BLaER1 (cell line): ENCODE results near the gene SMAP1.
A peak's percentile ranks its signal among the peaks of the same experiment; 100 is the strongest.

Source experiments
- H3K27ac ChIP-seq: shearing (Covaris generic); formaldehyde crosslinking; 2 replicates; pipeline ENCODE4 v1.8.1; 2022
- H3K27me3 ChIP-seq: shearing (Covaris generic); formaldehyde crosslinking; 2 replicates; pipeline ENCODE4 v1.8.1; 2022
- H3K36me3 ChIP-seq: shearing (Covaris generic); formaldehyde crosslinking; 2 replicates; pipeline ENCODE4 v1.8.1; 2022
- H3K4me1 ChIP-seq: shearing (Covaris generic); formaldehyde crosslinking; 2 replicates; pipeline ENCODE4 v1.8.1; 2022
- H3K4me2 ChIP-seq: shearing (Covaris generic); formaldehyde crosslinking; 2 replicates; pipeline ENCODE4 v1.8.1; 2022
- H3K4me3 ChIP-seq: shearing (Covaris generic); formaldehyde crosslinking; 2 replicates; pipeline ENCODE4 v1.8.1; 2022
- H3K9ac ChIP-seq: shearing (Covaris generic); formaldehyde crosslinking; 2 replicates; pipeline ENCODE4 v1.8.1; 2022
- H3K9me3 ChIP-seq: shearing (Covaris generic); formaldehyde crosslinking; 2 replicates; pipeline ENCODE4 v1.8.1; 2022
- H4K20me1 ChIP-seq: shearing (Covaris generic); formaldehyde crosslinking; 2 replicates; pipeline ENCODE4 v1.8.1; 2022
- Cebpa-rat ChIP-seq: shearing (Covaris generic); IDR thresholded peaks from 2 replicates; pipeline ENCODE4 v1.8.1; 2022

The SMAP1 gene

DNA sequence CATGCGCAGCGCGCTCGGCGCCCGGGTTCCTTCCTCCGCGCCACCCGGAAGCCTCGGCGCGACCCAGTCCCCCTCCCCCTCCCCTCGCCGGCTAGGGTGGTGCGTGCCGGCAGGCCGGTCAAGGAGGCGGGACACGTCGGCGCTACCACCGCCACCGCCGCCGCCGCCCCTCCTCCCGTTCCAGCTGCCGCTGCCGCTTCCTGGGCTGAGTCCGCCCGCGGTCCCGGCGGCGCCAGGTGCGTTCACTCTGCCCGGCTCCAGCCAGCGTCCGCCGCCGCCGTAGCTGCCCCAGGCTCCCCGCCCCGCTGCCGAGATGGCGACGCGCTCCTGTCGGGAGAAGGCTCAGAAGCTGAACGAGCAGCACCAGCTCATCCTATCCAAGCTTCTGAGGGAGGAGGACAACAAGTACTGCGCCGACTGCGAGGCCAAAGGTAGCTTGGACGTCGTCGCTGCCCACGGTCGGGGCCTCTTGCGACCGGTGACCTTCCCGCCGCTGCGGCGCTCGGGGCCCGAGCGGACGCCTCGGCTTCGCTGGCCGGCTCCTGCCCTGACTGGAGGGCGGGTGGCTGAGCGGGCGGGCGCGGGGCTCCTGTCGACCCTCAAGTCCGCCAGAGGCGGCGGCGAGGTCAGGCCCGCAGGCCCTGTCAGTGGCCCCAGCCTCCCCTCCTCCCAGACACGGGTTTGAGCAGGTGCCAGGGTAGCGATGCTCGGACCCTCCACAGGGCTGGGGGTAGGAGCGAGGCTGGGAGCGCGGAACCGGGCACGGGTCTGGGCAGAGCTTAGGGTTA lies at the start of gene SMAP1:
Gene SMAP1 (plus strand): TSS at position 173 of the 788 bp plus-strand sequence. CDS start 141 bp downstream, at position 314.
- Histone ChIP-seq H3K9me3 (no peaks in the 10 kb centered on the region), H3K4me1 (peaks cover 35% of the 10 kb centered on the region), H3K27me3 (no peaks in the 10 kb centered on the region), H3K27ac (peak within 1 kb of the TSS; percentile 87), H3K36me3 (peaks cover 9% of the 10 kb centered on the region), H3K9ac (peak within 1 kb of the TSS; percentile 87), H3K4me2 (peak within 1 kb of the TSS; percentile 80), H3K4me3 (peak within 1 kb of the TSS; percentile 82), H4K20me1 (peaks cover 48% of the 10 kb centered on the region)
- no peak for TF ChIP-seq Cebpa-rat

- no peak overlapping the region for H3K4me2 ChIP-seq
- no peaks in the 10 kb centered on the region for H3K9me3 ChIP-seq
- H3K27me3 ChIP-seq: no peaks in the 10 kb centered on the region
- no peaks in the 10 kb centered on the region for H4K20me1 ChIP-seq
- H3K36me3 ChIP-seq: no peaks in the 10 kb centered on the region
- H3K27ac ChIP-seq: no peak overlapping the region
- H3K9ac ChIP-seq: no peak overlapping the region
- TF ChIP-seq Cebpa-rat: no peak
- no peak overlapping the region for H3K4me3 ChIP-seq
- no peaks in the 10 kb centered on the region for H3K4me1 ChIP-seq
Observed at GRCh38 chr6:70620746-70621145, 46.9 kb upstream of the SMAP1 start.

DNA sequence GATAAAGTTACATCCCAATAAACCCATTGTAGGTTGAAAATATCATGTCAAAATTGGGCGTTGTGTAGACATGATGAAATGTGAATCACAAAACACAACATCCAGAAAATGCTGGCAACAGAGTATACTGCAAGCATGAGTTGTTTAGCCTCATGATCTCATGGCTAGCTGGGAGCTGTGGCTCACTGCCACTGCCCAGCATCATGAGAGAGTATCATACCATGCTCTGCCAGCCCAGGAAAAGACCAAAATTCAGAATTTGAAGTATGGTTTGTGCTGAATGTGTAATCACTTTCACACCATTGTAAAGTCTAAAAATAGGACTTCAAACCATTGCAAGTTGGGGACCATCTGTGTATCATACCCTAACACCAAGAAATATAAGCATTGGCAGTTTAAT lies 45.2 kb upstream of the SMAP1 start:
- H3K4me2 ChIP-seq: no peak overlapping the region
- no peaks in the 10 kb centered on the region for H3K4me1 ChIP-seq
- peaks cover 6% of the 10 kb centered on the region for H3K9me3 ChIP-seq
- H3K9ac ChIP-seq: no peak overlapping the region
- no peak overlapping the region for H3K4me3 ChIP-seq
- H3K27ac ChIP-seq: no peak overlapping the region
- no peaks in the 10 kb centered on the region for H4K20me1 ChIP-seq
- no peak for TF ChIP-seq Cebpa-rat
- no peaks in the 10 kb centered on the region for H3K36me3 ChIP-seq
- no peaks in the 10 kb centered on the region for H3K27me3 ChIP-seq

DNA sequence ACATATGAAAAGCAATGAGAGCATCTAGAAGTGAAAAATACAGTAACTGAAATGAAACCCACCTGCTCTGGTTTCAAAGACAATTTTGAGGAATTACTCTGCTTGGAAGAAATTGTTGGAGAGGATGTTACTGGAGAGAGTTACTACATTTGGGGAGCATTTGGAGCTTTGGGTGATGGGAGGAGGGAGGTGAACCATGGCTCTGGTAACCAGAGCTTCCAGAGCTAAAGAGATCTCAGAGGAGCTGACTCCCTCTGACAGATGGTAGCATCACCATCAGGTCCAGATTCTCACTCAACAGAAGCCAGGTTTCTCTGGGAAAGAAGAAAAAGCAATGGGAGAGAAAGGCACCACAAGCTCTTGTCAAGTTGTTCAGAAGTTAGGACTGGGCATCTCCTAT lies 42.2 kb upstream of the SMAP1 start:
- H3K4me1 ChIP-seq: no peaks in the 10 kb centered on the region
- H3K4me2 ChIP-seq: no peak overlapping the region
- no peaks in the 10 kb centered on the region for H3K36me3 ChIP-seq
- no peaks in the 10 kb centered on the region for H3K27me3 ChIP-seq
- H3K9ac ChIP-seq: no peak overlapping the region
- TF ChIP-seq Cebpa-rat: no peak
- H3K9me3 ChIP-seq: peaks cover 15% of the 10 kb centered on the region
- no peak overlapping the region for H3K27ac ChIP-seq
- H3K4me3 ChIP-seq: no peak overlapping the region
- no peaks in the 10 kb centered on the region for H4K20me1 ChIP-seq

DNA sequence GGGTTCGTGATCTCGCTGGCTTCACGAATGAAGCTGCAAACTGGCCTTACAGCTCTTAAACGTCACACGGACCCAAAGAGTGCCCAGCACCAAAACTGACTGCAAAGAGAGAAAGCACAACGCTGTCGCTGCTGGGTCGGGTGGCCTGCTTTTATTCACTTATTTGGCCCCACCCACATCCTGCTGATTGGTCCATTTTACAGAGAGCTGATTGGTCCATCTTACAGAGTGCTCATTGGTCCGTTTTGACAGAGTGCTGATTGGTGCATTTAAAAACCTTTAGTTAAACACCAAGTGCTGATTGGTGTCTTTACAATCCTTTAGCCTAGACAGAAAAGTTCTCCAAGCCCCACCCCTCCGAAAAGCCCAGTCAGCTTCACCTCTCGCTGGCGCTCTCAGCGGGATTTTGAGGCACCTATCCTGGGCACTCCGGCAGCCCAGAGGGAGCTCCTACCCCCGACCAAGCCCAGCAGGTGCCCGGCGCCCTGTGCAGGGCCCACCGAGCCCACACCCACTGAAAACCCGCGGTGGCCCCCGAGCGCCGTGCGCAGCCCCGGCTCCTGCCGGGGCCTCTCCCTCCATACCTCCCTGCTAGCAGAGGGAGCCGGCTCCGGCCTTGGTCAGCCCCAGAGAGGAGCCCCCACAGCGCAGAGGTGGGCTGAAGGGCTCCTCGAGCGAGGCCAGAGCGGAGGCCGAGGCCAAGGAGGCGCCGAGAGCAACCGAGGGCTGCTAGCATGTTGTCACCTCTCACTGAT lies 40.0 kb upstream of the SMAP1 start:
- Histone ChIP-seq H3K4me2 (no peak overlapping the region), H3K9me3 (peaks cover 15% of the 10 kb centered on the region), H3K36me3 (no peaks in the 10 kb centered on the region), H3K9ac (no peak overlapping the region), H3K4me1 (no peaks in the 10 kb centered on the region), H3K27me3 (no peaks in the 10 kb centered on the region), H3K27ac (no peak overlapping the region), H4K20me1 (no peaks in the 10 kb centered on the region), H3K4me3 (no peak overlapping the region)
- TF ChIP-seq Cebpa-rat: no peak

- Histone ChIP-seq H3K4me3 (no peak overlapping the region), H4K20me1 (no peaks in the 10 kb centered on the region), H3K9me3 (peaks cover 15% of the 10 kb centered on the region), H3K27ac (no peak overlapping the region), H3K4me1 (no peaks in the 10 kb centered on the region), H3K27me3 (no peaks in the 10 kb centered on the region), H3K36me3 (no peaks in the 10 kb centered on the region), H3K4me2 (no peak overlapping the region), H3K9ac (no peak overlapping the region)
- no peak for TF ChIP-seq Cebpa-rat
Observed at GRCh38 chr6:70629929-70630328, 37.8 kb upstream of the SMAP1 start.

GRCh38 chr6:70633870-70634269 lies 33.8 kb upstream of the SMAP1 start:
- H3K9ac ChIP-seq: no peak overlapping the region
- no peak overlapping the region for H3K27ac ChIP-seq
- no peak overlapping the region for H3K4me2 ChIP-seq
- H4K20me1 ChIP-seq: no peaks in the 10 kb centered on the region
- no peaks in the 10 kb centered on the region for H3K36me3 ChIP-seq
- H3K9me3 ChIP-seq: no peaks in the 10 kb centered on the region
- H3K4me1 ChIP-seq: no peaks in the 10 kb centered on the region
- no peaks in the 10 kb centered on the region for H3K27me3 ChIP-seq
- H3K4me3 ChIP-seq: no peak overlapping the region
- no peak for TF ChIP-seq Cebpa-rat

- Histone ChIP-seq H3K4me2 (no peak overlapping the region), H3K4me3 (no peak overlapping the region), H3K9me3 (no peaks in the 10 kb centered on the region), H3K27ac (no peak overlapping the region), H4K20me1 (no peaks in the 10 kb centered on the region), H3K27me3 (no peaks in the 10 kb centered on the region), H3K4me1 (peaks cover 6% of the 10 kb centered on the region; the same call in 1 of the 2 replicates), H3K36me3 (no peaks in the 10 kb centered on the region), H3K9ac (no peak overlapping the region)
- TF ChIP-seq Cebpa-rat: no peak
Observed at GRCh38 chr6:70636596-70636995, 31.1 kb upstream of the SMAP1 start.

GRCh38 chr6:70638468-70638867 lies 29.2 kb upstream of the SMAP1 start:
- Histone ChIP-seq H3K27ac (no peak overlapping the region), H3K4me3 (no peak overlapping the region), H3K4me1 (peaks cover 6% of the 10 kb centered on the region; the same call in 1 of the 2 replicates), H4K20me1 (no peaks in the 10 kb centered on the region), H3K9ac (no peak overlapping the region), H3K36me3 (no peaks in the 10 kb centered on the region), H3K27me3 (no peaks in the 10 kb centered on the region), H3K4me2 (no peak overlapping the region), H3K9me3 (no peaks in the 10 kb centered on the region)
- no peak for TF ChIP-seq Cebpa-rat

GRCh38 chr6:70651326-70651905 lies 16.3 kb upstream of the SMAP1 start:
- no peaks in the 10 kb centered on the region for H3K27me3 ChIP-seq
- TF ChIP-seq Cebpa-rat: no peak
- 0 out of 2 replicates have a peak overlapping the region, but pooled peaks have one; percentile 13 for H3K4me2 ChIP-seq
- no peaks in the 10 kb centered on the region for H4K20me1 ChIP-seq
- H3K36me3 ChIP-seq: no peaks in the 10 kb centered on the region
- no peak overlapping the region for H3K27ac ChIP-seq
- H3K9ac ChIP-seq: no peak overlapping the region
- peaks cover 8% of the 10 kb centered on the region; the same call in 1 of the 2 replicates for H3K4me1 ChIP-seq
- no peaks in the 10 kb centered on the region for H3K9me3 ChIP-seq
- no peak overlapping the region for H3K4me3 ChIP-seq
